ENCODE data around the gene CDK5RAP3.

GRCh38 chr17:48004983-48005382 is 34.1 kb downstream of the CDK5RAP3 start:
- no peak for TF ChIP-seq ZNF292 (tag by site-specific recombination; IDR thresholded peaks at IDR 0.05; ENCODE audit: borderline replicate concordance, low read depth)
- TF ChIP-seq ZBTB49 (tag by site-specific recombination; IDR thresholded peaks at IDR 0.05; ENCODE audit: low read depth) = no peak
- no peak for TF ChIP-seq INSM2 (tag by site-specific recombination; IDR thresholded peaks at IDR 0.05)
- TF ChIP-seq ZNF16 (tag by site-specific recombination; IDR thresholded peaks at IDR 0.05; ENCODE audit: low read depth) = no peak
- no peak for TF ChIP-seq ZNF791 (tag by site-specific recombination; IDR thresholded peaks at IDR 0.05)
